ENCODE measurements around the gene ADRA2B.
"Not testable (repeated sequence)": the region's sequence is repeated elsewhere in the genome, so short reads cannot be mapped to it uniquely, and the experiment has no call there.

Gene ADRA2B

GRCh38 chr2:96085541-96086355, 30.6 kb downstream of the ADRA2B start:
- DNase-seq: no peak

GRCh38 chr2:96084858-96085518, 31.4 kb downstream of the ADRA2B start:
- DNase-seq: not testable (repeated sequence)

GRCh38 chr2:96083989-96084857, 32.1 kb downstream of the ADRA2B start:
- DNase-seq: no peak

GRCh38 chr2:96083064-96083939, 33.1 kb downstream of the ADRA2B start:
- no peak for DNase-seq

GRCh38 chr2:96082211-96083063, 33.9 kb downstream of the ADRA2B start:
- no peak for DNase-seq

- DNase-seq: no peak
Measured at GRCh38 chr2:96081042-96081441, 35.3 kb downstream of the ADRA2B start.

- DNase-seq: no peak
Measured at GRCh38 chr2:96075199-96075771, 41.1 kb downstream of the ADRA2B start.

- DNase-seq: no peak
Measured at GRCh38 chr2:96074156-96074555, 42.2 kb downstream of the ADRA2B start.

GRCh38 chr2:96073170-96073775, 43.1 kb downstream of the ADRA2B start:
- no peak for DNase-seq

GRCh38 chr2:96072746-96073145, 43.6 kb downstream of the ADRA2B start:
- DNase-seq: no peak

- peak; percentile 13 to 50 for DNase-seq
Measured at GRCh38 chr2:96071977-96072491, 44.3 kb downstream of the ADRA2B start.

- DNase-seq: not testable (repeated sequence)
Measured at GRCh38 chr2:96071087-96071976, 45.0 kb downstream of the ADRA2B start.

- not testable (repeated sequence) for DNase-seq
Measured at GRCh38 chr2:96070351-96070750, 46.0 kb downstream of the ADRA2B start.

GRCh38 chr2:96069878-96070277, 46.5 kb downstream of the ADRA2B start:
- not testable (repeated sequence) for DNase-seq

- peak; percentile 72 to 91 for DNase-seq
Measured at GRCh38 chr2:96067902-96068581, 48.3 kb downstream of the ADRA2B start.

GRCh38 chr2:96067098-96067660, 49.2 kb downstream of the ADRA2B start:
- DNase-seq: not testable (repeated sequence)

GRCh38 chr2:96066511-96066910, 49.9 kb downstream of the ADRA2B start:
- not testable (repeated sequence) for DNase-seq

GRCh38 chr2:96065954-96066353, 50.4 kb downstream of the ADRA2B start:
- DNase-seq: not testable (repeated sequence)
